22Rv1 (cell line): ENCODE measurements around the gene MGAT4A.

ENCODE experiments used
- ZFX ChIP-seq: fragments of 450-650 bp; IDR thresholded peaks from 2 replicates; pipeline ENCODE4 v1.6.1; 2017; ENCODE audit warnings: antibody characterized with exemption, borderline replicate concordance
- TF ChIP-seq, protein P1 (sequence below): fragments of 450-650 bp; IDR thresholded peaks from 2 replicates; pipeline ENCODE4 v1.5.1; 2017; ENCODE audit warnings: mild to moderate bottlenecking

DNA sequence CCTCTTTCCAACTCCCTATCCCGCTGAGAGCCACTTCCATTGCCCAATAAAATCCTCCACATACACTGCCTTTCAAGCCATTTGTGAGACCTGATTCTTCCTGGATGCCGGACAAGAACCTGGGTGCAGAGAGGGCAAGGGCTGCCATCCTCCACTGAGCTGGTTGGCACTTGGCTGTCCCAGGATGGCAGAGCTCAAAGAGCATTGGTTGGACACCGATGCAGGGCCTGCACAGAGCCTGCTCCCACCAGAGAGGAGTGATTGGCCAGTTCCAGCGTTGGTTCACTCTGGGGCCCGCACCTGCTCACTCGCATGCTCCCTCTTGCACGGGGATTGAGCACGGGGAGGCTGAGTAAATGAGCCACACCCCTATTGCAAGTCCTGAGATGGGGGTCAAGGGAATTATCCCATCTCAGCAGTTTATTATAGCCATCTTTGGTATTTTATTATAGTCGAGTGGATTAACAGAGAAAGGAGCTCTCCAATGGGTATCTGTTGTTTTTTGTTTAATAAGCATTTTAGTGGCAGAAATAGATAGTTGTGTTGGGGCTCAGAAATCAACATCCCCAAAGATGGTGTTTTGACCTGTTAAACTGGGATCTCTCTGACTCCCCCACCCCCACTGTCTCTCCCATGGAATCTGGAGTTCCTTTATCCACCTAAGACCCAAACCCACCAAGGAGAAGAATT, 19.8 kb upstream of the MGAT4A start:
- TF ChIP-seq, protein P1, sequence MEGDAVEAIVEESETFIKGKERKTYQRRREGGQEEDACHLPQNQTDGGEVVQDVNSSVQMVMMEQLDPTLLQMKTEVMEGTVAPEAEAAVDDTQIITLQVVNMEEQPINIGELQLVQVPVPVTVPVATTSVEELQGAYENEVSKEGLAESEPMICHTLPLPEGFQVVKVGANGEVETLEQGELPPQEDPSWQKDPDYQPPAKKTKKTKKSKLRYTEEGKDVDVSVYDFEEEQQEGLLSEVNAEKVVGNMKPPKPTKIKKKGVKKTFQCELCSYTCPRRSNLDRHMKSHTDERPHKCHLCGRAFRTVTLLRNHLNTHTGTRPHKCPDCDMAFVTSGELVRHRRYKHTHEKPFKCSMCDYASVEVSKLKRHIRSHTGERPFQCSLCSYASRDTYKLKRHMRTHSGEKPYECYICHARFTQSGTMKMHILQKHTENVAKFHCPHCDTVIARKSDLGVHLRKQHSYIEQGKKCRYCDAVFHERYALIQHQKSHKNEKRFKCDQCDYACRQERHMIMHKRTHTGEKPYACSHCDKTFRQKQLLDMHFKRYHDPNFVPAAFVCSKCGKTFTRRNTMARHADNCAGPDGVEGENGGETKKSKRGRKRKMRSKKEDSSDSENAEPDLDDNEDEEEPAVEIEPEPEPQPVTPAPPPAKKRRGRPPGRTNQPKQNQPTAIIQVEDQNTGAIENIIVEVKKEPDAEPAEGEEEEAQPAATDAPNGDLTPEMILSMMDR = no peak
- no peak for TF ChIP-seq ZFX
